GM12892 (cell line): ENCODE measurements around the gene OR5AN1.

Experiments
- DNase-seq: peaks from one replicate; pipeline ENCODE4 v3.0.0; 2011; ENCODE audit not compliant: insufficient read length
- FAIRE-seq: peaks from 2 replicates; lab custom pipeline; 2011; peaks lifted over from hg19 to GRCh38; lab: Jason Lieb, UNC
- POLR2A ChIP-seq: IDR thresholded peaks from 2 replicates; pipeline ENCODE4 v1.6.1; 2011; ENCODE audit warnings: low read depth, low read length, control low read depth
- POLR2AphosphoS5 ChIP-seq: IDR thresholded peaks from 2 replicates; pipeline ENCODE4 v1.6.1; 2011; ENCODE audit warnings: low read depth, low read length, control low read depth
- TAF1 ChIP-seq: IDR thresholded peaks from 2 replicates; pipeline ENCODE4 v1.6.1; 2011; ENCODE audit warnings: low read depth, mild to moderate bottlenecking, control low read depth, low read length, borderline replicate concordance

OR5AN1 gene

GRCh38 chr11:59400461-59401261, 42.0 kb downstream of the OR5AN1 start:
- FAIRE-seq (no peak), DNase-seq (no peak)
- TF ChIP-seq POLR2AphosphoS5 (no peak), TAF1 (no peak), POLR2A (no peak)

GRCh38 chr11:59401262-59401552, 42.5 kb downstream of the OR5AN1 start:
- no peak for FAIRE-seq
- DNase-seq, result no peak
- TF ChIP-seq POLR2A (no peak), TAF1 (no peak), POLR2AphosphoS5 (no peak)

GRCh38 chr11:59403546-59403945, 44.9 kb downstream of the OR5AN1 start:
- no peak for TF ChIP-seq TAF1
- TF ChIP-seq POLR2A, result no peak
- TF ChIP-seq POLR2AphosphoS5, result no peak
- DNase-seq (no peak), FAIRE-seq (peak; percentile 24)

GRCh38 chr11:59413646-59414045, 55.0 kb downstream of the OR5AN1 start:
- TF ChIP-seq TAF1, result no peak
- TF ChIP-seq POLR2AphosphoS5, result no peak
- TF ChIP-seq POLR2A, result no peak
- no peak for FAIRE-seq
- DNase-seq, result no peak

GRCh38 chr11:59415111-59415510, 56.4 kb downstream of the OR5AN1 start:
- TF ChIP-seq TAF1, result no peak
- no peak for TF ChIP-seq POLR2A
- TF ChIP-seq POLR2AphosphoS5, result no peak
- no peak for DNase-seq
- no peak for FAIRE-seq

GRCh38 chr11:59416613-59417012, 57.9 kb downstream of the OR5AN1 start:
- DNase-seq, result no peak
- no peak for FAIRE-seq
- TF ChIP-seq TAF1 (no peak), POLR2A (no peak), POLR2AphosphoS5 (no peak)

- FAIRE-seq (peak; percentile 24), DNase-seq (no peak)
- TF ChIP-seq POLR2A (no peak), TAF1 (no peak), POLR2AphosphoS5 (no peak)
Measured at GRCh38 chr11:59417023-59417422, 58.3 kb downstream of the OR5AN1 start.

GRCh38 chr11:59418156-59418555, 59.5 kb downstream of the OR5AN1 start:
- DNase-seq, result no peak
- TF ChIP-seq POLR2A, result no peak
- TF ChIP-seq POLR2AphosphoS5, result no peak
- TF ChIP-seq TAF1, result no peak
- FAIRE-seq, result no peak
